ENCODE results near the gene ALDH3B1. TPM values are rescaled to one million over a fixed set of nuclear protein-coding genes. Genes with fewer than 3 reads are reported as not detected.

ALDH3B1 gene
- total RNA-seq, 4 donors from 2014 or later: 3.0 to 6.6 (median 3.5) TPM

DNA sequence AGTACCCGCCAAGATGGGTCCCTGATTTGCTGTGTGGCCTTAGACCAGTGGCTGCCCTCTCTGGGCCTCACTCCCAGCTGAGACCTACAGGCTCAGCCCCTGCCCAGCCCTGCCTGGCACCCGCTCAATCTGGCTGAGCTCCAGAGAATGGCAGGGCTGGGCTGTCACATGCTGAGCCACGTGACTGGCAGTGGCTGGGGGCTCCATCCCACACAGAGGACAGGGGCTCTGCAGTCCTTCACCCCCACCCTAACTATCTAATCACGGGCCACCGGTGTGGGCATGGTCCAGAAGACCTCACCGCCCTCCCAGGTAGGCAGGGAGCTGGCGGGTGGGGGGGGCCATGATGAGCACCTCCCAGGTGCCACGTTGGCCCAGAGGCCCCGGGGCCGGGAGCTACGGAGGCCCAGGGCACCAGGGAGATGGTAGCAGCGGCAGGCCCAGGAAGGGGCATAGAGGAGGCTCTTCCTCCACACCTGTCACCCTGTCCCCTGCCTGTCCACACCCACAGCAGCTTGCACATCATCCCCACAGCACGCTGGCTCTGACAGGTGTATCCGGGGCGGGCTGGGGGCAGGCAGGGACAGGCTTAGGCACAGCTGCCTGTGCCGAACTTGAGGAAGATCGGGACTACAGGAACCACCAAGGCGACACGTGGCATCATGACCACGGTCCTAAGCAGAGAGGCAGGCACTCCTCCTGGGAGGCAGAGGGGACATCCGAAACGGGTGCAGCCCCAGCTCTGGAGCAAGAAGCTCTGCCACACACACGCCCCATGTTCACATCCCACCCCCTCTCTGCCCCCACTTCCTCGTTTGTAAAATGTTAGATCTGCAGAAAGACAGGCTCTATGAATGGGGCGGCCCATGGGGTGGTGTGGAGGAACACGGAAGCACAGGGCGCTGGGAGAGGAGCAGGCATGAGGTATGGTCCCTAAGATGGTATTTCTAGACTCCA lies 1.5 kb upstream of the ALDH3B1 start:
- Histone ChIP-seq H3K27ac (peak overlapping the region in 1 of 3 donors; percentile 94), H3K4me3 (replicated peaks in 1 of 3) (no peak overlapping the region), H3K4me1 (peaks cover 16 to 46% of the 10 kb centered on the region in 2 donors), H3K36me3 (no peaks in the 10 kb centered on the region), H3K9me3 (no peaks in the 10 kb centered on the region), H3K27me3 (no peaks in the 10 kb centered on the region)
- WGBS, 2 donors: 80 to 86% methylated on average over 17 to 21 of the region's 27 CpGs
- peak; percentile 49 to 57 for DNase-seq
- intact Hi-C loops (cut with DNase I): loop anchor here (10.0 kb wide), 1 partner anchor 206 kb away; the partner anchor contains the start of gene KMT5B
- no peak for TF ChIP-seq POLR2A (IDR thresholded peaks at IDR 0.05)
- TF ChIP-seq, protein P1, sequence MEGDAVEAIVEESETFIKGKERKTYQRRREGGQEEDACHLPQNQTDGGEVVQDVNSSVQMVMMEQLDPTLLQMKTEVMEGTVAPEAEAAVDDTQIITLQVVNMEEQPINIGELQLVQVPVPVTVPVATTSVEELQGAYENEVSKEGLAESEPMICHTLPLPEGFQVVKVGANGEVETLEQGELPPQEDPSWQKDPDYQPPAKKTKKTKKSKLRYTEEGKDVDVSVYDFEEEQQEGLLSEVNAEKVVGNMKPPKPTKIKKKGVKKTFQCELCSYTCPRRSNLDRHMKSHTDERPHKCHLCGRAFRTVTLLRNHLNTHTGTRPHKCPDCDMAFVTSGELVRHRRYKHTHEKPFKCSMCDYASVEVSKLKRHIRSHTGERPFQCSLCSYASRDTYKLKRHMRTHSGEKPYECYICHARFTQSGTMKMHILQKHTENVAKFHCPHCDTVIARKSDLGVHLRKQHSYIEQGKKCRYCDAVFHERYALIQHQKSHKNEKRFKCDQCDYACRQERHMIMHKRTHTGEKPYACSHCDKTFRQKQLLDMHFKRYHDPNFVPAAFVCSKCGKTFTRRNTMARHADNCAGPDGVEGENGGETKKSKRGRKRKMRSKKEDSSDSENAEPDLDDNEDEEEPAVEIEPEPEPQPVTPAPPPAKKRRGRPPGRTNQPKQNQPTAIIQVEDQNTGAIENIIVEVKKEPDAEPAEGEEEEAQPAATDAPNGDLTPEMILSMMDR (IDR thresholded peaks at IDR 0.05): no peak

DNA sequence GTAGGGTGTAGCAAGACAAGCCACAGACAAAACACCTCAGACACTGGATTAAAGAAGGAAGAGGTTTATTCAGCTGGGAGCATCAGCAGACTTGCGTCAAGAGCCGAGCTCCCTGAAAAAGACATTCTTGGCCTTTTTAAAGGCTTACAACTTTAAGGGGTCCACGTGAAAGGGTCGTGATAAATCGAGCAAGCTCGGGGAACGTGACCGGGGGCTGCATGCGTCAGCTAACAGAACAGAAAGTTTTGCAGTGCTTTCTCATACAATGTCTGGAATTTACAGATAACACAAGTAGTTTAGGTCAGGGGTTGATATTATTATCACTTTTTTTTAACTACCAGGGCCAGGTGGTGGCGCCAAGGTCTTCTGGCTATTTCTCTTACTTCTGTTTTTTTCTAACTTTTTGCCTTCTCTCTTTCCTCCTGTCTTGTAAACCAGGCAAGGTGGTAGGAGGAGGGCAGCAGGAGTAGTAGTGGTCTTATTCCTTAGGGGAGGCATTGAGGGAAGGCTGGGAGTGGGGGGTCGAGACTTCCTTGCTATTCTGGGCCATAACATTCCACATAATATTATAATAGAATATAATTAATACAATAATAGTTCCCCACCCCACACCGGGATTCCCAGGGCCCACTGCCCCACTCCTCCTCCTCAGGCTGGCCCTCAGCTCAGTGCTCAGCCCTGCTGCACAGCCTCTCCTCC lies 587 bp upstream of the ALDH3B1 start:
- 69 to 76% methylated on average over 12 of the region's 12 CpGs for WGBS, 2 donors
- intact Hi-C loops (cut with DNase I): loop anchor here (10.0 kb wide), 1 partner anchor 205 kb away; the partner anchor contains the start of gene KMT5B
- Histone ChIP-seq H3K36me3 (no peaks in the 10 kb centered on the region), H3K4me1 (peaks cover 12 to 50% of the 10 kb centered on the region in 2 donors), H3K27me3 (no peaks in the 10 kb centered on the region), H3K27ac (peak overlapping the region; percentile 67 to 94 (median 93)), H3K9me3 (no peaks in the 10 kb centered on the region), H3K4me3 (replicated peaks in 1 of 3) (no peak overlapping the region)
- TF ChIP-seq, protein P1 (IDR thresholded peaks at IDR 0.05): peak in 3 of 6 experiments; percentile 14 to 30 (median 19)
- no peak for TF ChIP-seq POLR2A (IDR thresholded peaks at IDR 0.05)
- DNase-seq: peak; percentile 38 to 47

DNA sequence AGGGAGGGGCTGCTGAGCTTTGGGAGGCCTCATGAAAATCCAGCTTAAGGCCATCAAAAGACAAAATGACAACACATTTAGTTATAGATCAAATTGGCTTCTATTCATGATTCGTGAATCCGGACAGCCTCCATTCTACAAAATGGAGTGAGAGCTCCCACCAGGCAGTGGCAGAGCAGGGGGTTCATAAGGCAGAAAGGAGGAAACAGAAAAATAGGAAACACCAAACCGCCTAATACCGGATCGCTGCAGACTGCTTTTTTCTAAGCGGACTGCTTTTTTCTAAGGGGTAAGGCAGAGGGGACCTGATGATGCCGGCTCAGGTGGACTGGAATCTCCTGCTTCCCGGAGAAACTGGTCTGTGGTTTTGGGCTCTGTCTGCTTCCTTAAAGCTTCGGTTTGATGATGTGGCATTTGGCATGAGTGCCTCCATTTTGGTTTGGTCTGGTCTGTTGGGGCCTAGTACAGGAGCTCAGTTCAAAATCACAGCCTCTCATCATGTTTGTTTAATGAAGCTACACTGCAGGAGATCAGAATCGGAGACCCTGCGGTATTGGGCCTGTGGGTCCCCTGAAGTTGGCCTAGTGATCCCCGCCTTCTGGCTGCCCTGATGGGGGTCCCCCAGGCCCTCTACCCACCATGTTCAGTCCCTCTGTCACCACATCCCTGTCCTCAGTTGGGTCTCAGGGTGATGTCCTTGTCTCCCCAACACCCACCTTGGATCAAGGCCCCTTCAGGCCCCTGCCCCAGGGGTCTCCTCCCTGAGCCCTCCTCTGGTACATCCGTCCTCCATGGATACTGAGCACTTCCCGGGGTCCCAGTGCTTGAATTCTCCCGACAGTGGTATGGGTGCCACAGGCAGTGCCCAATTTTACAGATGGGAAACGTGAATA lies 1.2 kb downstream of the ALDH3B1 start:
- no peak for DNase-seq
- intact Hi-C loops (cut with DNase I): no loop called here
- Histone ChIP-seq H3K4me3 (replicated peaks in 1 of 3) (no peak overlapping the region), H3K36me3 (no peaks in the 10 kb centered on the region), H3K9me3 (no peaks in the 10 kb centered on the region), H3K4me1 (peaks cover 12 to 55% of the 10 kb centered on the region in 2 donors), H3K27me3 (no peaks in the 10 kb centered on the region), H3K27ac (peak overlapping the region; percentile 67 to 94 (median 93))
- no peak for TF ChIP-seq POLR2A (IDR thresholded peaks at IDR 0.05)
- TF ChIP-seq, protein P1 (IDR thresholded peaks at IDR 0.05): no peak
- 87 to 91% methylated on average over 12 to 15 of the region's 16 CpGs for WGBS, 2 donors

DNA sequence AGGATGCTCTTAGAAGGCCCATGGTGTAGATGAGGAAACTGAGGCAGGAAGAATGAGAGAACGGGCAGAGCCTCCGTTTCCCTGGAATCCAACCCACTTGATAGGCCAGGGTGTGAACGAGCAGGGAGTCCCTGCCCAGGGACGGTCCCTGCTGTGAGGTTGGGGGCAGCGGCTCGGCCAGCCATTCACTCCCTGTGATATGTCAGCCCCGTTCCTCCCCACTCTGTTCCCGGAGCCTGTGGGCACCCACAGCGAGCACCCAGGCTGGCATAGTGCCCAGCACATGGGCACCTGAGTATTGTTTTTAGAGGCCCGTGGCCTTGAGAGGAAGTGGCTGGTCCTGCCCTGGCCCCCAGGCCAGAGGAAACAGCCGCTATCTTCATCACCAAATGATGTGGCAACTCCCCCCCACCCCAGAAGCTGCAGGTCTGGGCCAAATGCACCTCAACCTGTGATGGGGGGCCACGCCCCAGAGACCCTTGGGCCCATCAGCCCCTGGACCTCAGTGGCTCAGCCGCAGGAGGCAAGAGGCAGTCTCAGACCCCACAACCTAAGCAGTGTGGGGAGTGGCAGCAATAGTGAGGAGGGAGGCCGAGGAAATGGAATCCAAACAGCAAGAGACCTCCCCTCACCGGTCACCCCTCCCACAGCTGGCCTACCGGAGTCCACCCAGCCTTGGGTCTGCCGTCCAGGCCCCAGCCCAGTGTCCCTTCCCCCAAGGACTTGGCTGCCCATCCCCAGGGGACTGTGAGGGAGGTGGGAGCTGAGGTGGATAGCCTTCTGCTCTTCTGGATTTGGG lies 2.1 kb downstream of the ALDH3B1 start:
- no peak for TF ChIP-seq POLR2A (IDR thresholded peaks at IDR 0.05)
- TF ChIP-seq, protein P1 (IDR thresholded peaks at IDR 0.05): no peak
- Histone ChIP-seq H3K4me3 (replicated peaks in 1 of 3) (no peak overlapping the region), H3K9me3 (no peaks in the 10 kb centered on the region), H3K36me3 (no peaks in the 10 kb centered on the region), H3K27me3 (no peaks in the 10 kb centered on the region), H3K27ac (peak overlapping the region in 1 of 3 donors; percentile 94), H3K4me1 (peaks cover 12 to 61% of the 10 kb centered on the region in 2 donors)
- WGBS, 2 donors: 72 to 88% methylated on average over 7 to 11 of the region's 17 CpGs
- intact Hi-C loops (cut with DNase I): no loop called here
- DNase-seq: no peak
